HEK293 (cell line): ENCODE data around the gene ITGA2B.

ENCODE experiments used
- CTCF ChIA-PET: fragments of 350-600 bp; formaldehyde crosslinking; extraction: SDS; loops from one replicate; lab custom pipeline; 2021; ENCODE audit warnings: antibody characterized with exemption; lab: Yijun Ruan, JAX
- POLR2A ChIA-PET: fragments of 300-600 bp; formaldehyde crosslinking; extraction: SDS; loops from one replicate; lab custom pipeline; 2020; ENCODE audit warnings: antibody characterized with exemption, inconsistent platforms; lab: Yijun Ruan, JAX
- H3K27ac ChIP-seq: fragments of 200-500 bp; sonication (Bioruptor generic); 2 replicates; pipeline ENCODE4 v1.5.1; 2014; ENCODE audit warnings: low read depth, low read length, control low read depth, inconsistent platforms; ENCODE audit errors: extremely low read depth
- H3K36me3 ChIP-seq, 2 experiments: fragments of 200-500 bp in 1 of 2; sonication (Bioruptor generic) in 1 of 2; 1 replicate in 1 of 2; 2 replicates in 1 of 2; pipeline ENCODE4 v1.5.1; 2014 to 2017; ENCODE audit warnings: inconsistent platforms in 2 of 2, low read length in 2 of 2; ENCODE audit not compliant: control insufficient read depth in 2 of 2, insufficient read depth in 1 of 2
- H3K4me1 ChIP-seq: fragments of 200-500 bp; sonication (Bioruptor generic); 2 replicates; pipeline ENCODE4 v1.5.1; 2014; ENCODE audit warnings: mild to moderate bottlenecking, low read length, inconsistent platforms; ENCODE audit not compliant: control insufficient read depth, insufficient read depth
- H3K4me3 ChIP-seq: 2 replicates; pipeline ENCODE4 v1.5.1; 2011; ENCODE audit warnings: low read depth, mild to moderate bottlenecking, control low read depth, low read length, moderate library complexity
- H3K9me3 ChIP-seq: fragments of 200-500 bp; sonication (Bioruptor generic); 2 replicates; pipeline ENCODE4 v1.5.1; 2014; ENCODE audit warnings: low read depth, low read length, inconsistent platforms; ENCODE audit not compliant: control insufficient read depth, insufficient read depth
- CTCF ChIP-seq: fragments of 450-650 bp; formaldehyde crosslinking; IDR thresholded peaks from 2 replicates; pipeline ENCODE4 v1.5.1; 2016; ENCODE audit warnings: missing biosample characterization, missing genetic modification characterization
- GLIS2 ChIP-seq: fragments of 450-650 bp; formaldehyde crosslinking; IDR thresholded peaks from 2 replicates; pipeline ENCODE4 v1.5.1; 2016; ENCODE audit warnings: missing biosample characterization, missing genetic modification characterization
- HIC1 ChIP-seq: fragments of 450-650 bp; formaldehyde crosslinking; IDR thresholded peaks from 2 replicates; pipeline ENCODE4 v1.5.1; 2016; ENCODE audit warnings: missing biosample characterization, missing genetic modification characterization
- PATZ1 ChIP-seq: fragments of 450-650 bp; formaldehyde crosslinking; IDR thresholded peaks from 2 replicates; pipeline ENCODE4 v1.5.1; 2016; ENCODE audit warnings: missing biosample characterization, missing genetic modification characterization
- PRDM10 ChIP-seq: fragments of 450-650 bp; formaldehyde crosslinking; IDR thresholded peaks from 2 replicates; pipeline ENCODE4 v1.5.1; 2016; ENCODE audit warnings: missing biosample characterization, missing genetic modification characterization
- ZFP37 ChIP-seq: fragments of 450-650 bp; formaldehyde crosslinking; IDR thresholded peaks from 2 replicates; pipeline ENCODE4 v1.5.1; 2016; ENCODE audit warnings: missing biosample characterization, missing genetic modification characterization
- ZNF132 ChIP-seq: fragments of 450-650 bp; formaldehyde crosslinking; IDR thresholded peaks from 2 replicates; pipeline ENCODE4 v1.5.1; 2017; ENCODE audit warnings: missing biosample characterization, missing genetic modification characterization, borderline replicate concordance
- ZNF266 ChIP-seq: fragments of 450-650 bp; formaldehyde crosslinking; IDR thresholded peaks from 2 replicates; pipeline ENCODE4 v1.5.1; 2016; ENCODE audit warnings: missing biosample characterization, missing genetic modification characterization, low read depth
- ZNF555 ChIP-seq: fragments of 450-650 bp; formaldehyde crosslinking; conservative IDR thresholded peaks from 2 replicates; pipeline ENCODE4 v1.5.1; 2017; ENCODE audit warnings: missing biosample characterization, mild to moderate bottlenecking, missing genetic modification characterization, inconsistent platforms
- ZNF600 ChIP-seq: fragments of 450-650 bp; formaldehyde crosslinking; IDR thresholded peaks from 2 replicates; pipeline ENCODE4 v1.5.1; 2016; ENCODE audit warnings: missing biosample characterization, missing genetic modification characterization

Gene ITGA2B

GRCh38 chr17:44352828-44353671 lies 36.4 kb downstream of the ITGA2B start (continued):
- peak; percentile 69 for TF ChIP-seq PRDM10 (tag by site-specific recombination)
- no peak for TF ChIP-seq ZFP37 (tag by site-specific recombination)
- TF ChIP-seq PATZ1: peak; percentile 50; the same call in 1 of the 2 replicates
- no peak for TF ChIP-seq ZNF266
- no peak for TF ChIP-seq CTCF (tag by site-specific recombination)
- TF ChIP-seq ZNF555: no peak
- 0 out of 2 replicates have a peak, but pooled peaks have one; percentile 16 for TF ChIP-seq GLIS2 (tag by site-specific recombination)
- TF ChIP-seq, all 188 proteins: peak for 4

GRCh38 chr17:44351961-44352827 lies 37.3 kb downstream of the ITGA2B start:
- H3K9me3 ChIP-seq: no peaks in the 10 kb centered on the region
- no peak overlapping the region for H3K4me3 ChIP-seq
- TF ChIP-seq HIC1 (tag by site-specific recombination) (peak; percentile 31; the same call in 1 of the 2 replicates), ZNF132 (tag by site-specific recombination) (no peak), ZNF600 (peak; percentile 85), GLIS2 (tag by site-specific recombination) (peak; percentile 39; the same call in 1 of the 2 replicates)
- ChIA-PET CTCF (interaction anchor here (0.7 to 3.0 kb wide), 8 partner anchors 8 to 170 kb away, joined by 3 to 21 read pairs (median 10); partner anchors contain the start of gene FAM171A2), POLR2A (interaction anchor here (0.5 kb wide), 1 partner anchor 433 kb away, joined by 5 read pairs; no protein-coding TSS in a partner anchor)
- peaks cover 0 to 56% of the 10 kb centered on the region in 2 experiments; a peak in 2 of 3 replicates for H3K36me3 ChIP-seq
- H3K4me1 ChIP-seq: no peaks in the 10 kb centered on the region
- no peak overlapping the region for H3K27ac ChIP-seq
